ENCODE measurements around the gene DLGAP1. TPM values are rescaled to one million over a fixed set of nuclear protein-coding genes. Genes with fewer than 3 reads are reported as not detected.

The DLGAP1 gene
- total and polyA plus RNA-seq, 2 of the 13 experiments (the other 11 are each of a cell fraction or from before 2014, with no cell fraction given), result 0.01 TPM; not detected in 1

DNA sequence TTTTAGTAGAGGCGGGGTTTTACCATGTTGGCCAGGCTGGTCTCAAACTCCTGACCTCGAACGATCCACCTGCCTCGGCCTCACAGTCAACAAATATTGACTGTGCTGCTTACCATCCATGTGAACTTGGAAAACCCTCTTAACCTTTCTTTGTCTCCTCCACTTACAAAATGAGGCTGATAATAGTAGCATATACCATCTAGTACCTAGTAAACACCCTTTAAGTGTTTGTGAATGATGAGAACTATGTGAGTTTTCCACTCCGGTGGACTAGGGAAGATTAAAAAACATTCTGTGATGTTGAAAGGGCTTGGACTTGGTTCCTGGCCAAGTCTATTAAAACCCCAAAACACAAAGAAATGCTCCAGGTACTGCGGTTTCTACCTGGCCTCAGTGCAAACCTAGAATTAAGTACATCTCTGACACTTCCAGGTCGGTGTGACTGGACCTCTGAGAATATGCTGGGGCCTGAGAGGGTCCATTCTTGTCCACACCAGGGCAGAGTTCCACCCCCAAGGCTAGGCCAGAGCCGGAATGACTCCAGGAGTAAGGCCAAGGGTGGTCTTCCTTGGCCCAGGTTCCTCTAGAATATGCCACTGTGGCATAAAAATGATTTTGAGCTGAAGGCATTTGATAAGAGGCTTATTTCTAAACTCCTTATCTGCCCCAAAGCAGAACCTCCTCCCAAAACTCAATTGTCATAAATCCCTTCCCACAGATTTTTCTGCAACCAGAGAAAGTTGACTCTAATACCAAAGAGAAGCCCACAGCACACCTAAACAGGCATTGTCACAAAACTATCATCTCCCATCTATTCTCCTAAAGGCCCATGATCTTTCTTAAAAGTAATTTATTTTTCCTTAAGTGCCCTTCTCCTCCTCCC, 787.6 kb downstream of the DLGAP1 start:
- peak; percentile 44 for FAIRE-seq
- no TSS peak for BruUV-seq (replicated peaks)
- Histone ChIP-seq H3K4me1 (ENCODE audit: insufficient read depth, low read length) (peaks cover 68% of the 10 kb centered on the region), H3K36me3 (replicated peaks in 1 of 2; ENCODE audit: control insufficient read depth in 1 of 2, insufficient read depth in 2 of 2, low read length in 2 of 2) (no peaks in the 10 kb centered on the region), H3K27me3 (ENCODE audit: control insufficient read depth in 1 of 2, insufficient read depth in 2 of 2, low read length in 2 of 2) (no peaks in the 10 kb centered on the region), H4K20me1 (ENCODE audit: insufficient read depth, low read length) (no peaks in the 10 kb centered on the region), H3K9ac (ENCODE audit: insufficient read depth, low read depth, low read length) (no peak overlapping the region), H3K79me2 (ENCODE audit: insufficient read depth, low read length) (no peaks in the 10 kb centered on the region), H3K9me3 (ENCODE audit: low read length) (peaks cover under 1% of the 10 kb centered on the region; the same call in 1 of the 2 replicates), H3K4me3 (replicated peaks in 1 of 3; ENCODE audit: insufficient read depth in 1 of 3, low read depth in 2 of 3, low read length in 3 of 3) (no peak overlapping the region; a peak in 1 of 6 replicates), H3K27ac (ENCODE audit: extremely low read length, insufficient read depth, low read length) (no peak overlapping the region), H2AFZ (ENCODE audit: low read length) (no peak overlapping the region), H3K4me2 (ENCODE audit: low read depth, low read length) (peak overlapping the region; percentile 77)
- intact Hi-C loops (cut with micrococcal nuclease; ENCODE audit: unreplicated experiment) (loop anchor here (5.0 kb wide), 1 partner anchor 370 kb away; no protein-coding TSS in a partner anchor), in situ Hi-C loops (cut with HindIII; ENCODE audit: extremely low pct_ligation_motif_present, low pct_unique_long_range_greater_than_20kb) (loop anchor here (5.0 kb wide), 3 partner anchors 75 to 385 kb away; partner anchors contain the start of gene TGIF1)
- CTCF ChIA-PET (ENCODE audit: low intra/inter-chr PET ratio, low total read pairs), result interaction anchor here (2.7 to 4.6 kb wide), 2 partner anchors 73 to 385 kb away, joined by 20 to 29 read pairs; no protein-coding TSS in a partner anchor
- DNase-seq (ENCODE audit: low spot score), result peak; percentile 72
- peak; percentile 6; the same call in 2 of the 3 replicates for ATAC-seq
- POLR2A ChIA-PET, result interaction anchor here (0.9 to 5.5 kb wide), 9 partner anchors 18 to 922 kb away, joined by 3 to 271 read pairs (median 36); partner anchors contain the start of gene MYL12A
- 0% methylated on average over 6 of the region's 8 CpGs for WGBS (ENCODE audit: low lambda C conversion rate)
- TF ChIP-seq NR2F2 (IDR thresholded peaks at IDR 0.05; ENCODE audit: borderline replicate concordance, low read depth), result peak; percentile 47; the same call in 1 of the 2 replicates
- TF ChIP-seq HNF4A (CRISPR knock-in tag; IDR thresholded peaks at IDR 0.05), result peak; percentile 41; the same call in 1 of the 2 replicates
- TF ChIP-seq, protein P1, sequence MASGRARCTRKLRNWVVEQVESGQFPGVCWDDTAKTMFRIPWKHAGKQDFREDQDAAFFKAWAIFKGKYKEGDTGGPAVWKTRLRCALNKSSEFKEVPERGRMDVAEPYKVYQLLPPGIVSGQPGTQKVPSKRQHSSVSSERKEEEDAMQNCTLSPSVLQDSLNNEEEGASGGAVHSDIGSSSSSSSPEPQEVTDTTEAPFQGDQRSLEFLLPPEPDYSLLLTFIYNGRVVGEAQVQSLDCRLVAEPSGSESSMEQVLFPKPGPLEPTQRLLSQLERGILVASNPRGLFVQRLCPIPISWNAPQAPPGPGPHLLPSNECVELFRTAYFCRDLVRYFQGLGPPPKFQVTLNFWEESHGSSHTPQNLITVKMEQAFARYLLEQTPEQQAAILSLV (CRISPR knock-in tag; IDR thresholded peaks at IDR 0.05; ENCODE audit: borderline replicate concordance), result no peak
- no peak for TF ChIP-seq HOXD1 (CRISPR knock-in tag; IDR thresholded peaks at IDR 0.05)
- TF ChIP-seq RXRA (CRISPR knock-in tag; IDR thresholded peaks at IDR 0.05), result peak; percentile 40; the same call in 1 of the 2 replicates
- TF ChIP-seq ISL2 (CRISPR knock-in tag; IDR thresholded peaks at IDR 0.05), result peak; percentile 48; the same call in 1 of the 2 replicates
- TF ChIP-seq, protein P2, sequence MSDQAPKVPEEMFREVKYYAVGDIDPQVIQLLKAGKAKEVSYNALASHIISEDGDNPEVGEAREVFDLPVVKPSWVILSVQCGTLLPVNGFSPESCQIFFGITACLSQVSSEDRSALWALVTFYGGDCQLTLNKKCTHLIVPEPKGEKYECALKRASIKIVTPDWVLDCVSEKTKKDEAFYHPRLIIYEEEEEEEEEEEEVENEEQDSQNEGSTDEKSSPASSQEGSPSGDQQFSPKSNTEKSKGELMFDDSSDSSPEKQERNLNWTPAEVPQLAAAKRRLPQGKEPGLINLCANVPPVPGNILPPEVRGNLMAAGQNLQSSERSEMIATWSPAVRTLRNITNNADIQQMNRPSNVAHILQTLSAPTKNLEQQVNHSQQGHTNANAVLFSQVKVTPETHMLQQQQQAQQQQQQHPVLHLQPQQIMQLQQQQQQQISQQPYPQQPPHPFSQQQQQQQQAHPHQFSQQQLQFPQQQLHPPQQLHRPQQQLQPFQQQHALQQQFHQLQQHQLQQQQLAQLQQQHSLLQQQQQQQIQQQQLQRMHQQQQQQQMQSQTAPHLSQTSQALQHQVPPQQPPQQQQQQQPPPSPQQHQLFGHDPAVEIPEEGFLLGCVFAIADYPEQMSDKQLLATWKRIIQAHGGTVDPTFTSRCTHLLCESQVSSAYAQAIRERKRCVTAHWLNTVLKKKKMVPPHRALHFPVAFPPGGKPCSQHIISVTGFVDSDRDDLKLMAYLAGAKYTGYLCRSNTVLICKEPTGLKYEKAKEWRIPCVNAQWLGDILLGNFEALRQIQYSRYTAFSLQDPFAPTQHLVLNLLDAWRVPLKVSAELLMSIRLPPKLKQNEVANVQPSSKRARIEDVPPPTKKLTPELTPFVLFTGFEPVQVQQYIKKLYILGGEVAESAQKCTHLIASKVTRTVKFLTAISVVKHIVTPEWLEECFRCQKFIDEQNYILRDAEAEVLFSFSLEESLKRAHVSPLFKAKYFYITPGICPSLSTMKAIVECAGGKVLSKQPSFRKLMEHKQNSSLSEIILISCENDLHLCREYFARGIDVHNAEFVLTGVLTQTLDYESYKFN (CRISPR knock-in tag; conservative IDR thresholded peaks at IDR 0.05), result peak; percentile 46; the same call in 1 of the 2 replicates
- peak; percentile 40; the same call in 1 of the 2 replicates for TF ChIP-seq SOX5 (CRISPR knock-in tag; IDR thresholded peaks at IDR 0.05; ENCODE audit: borderline replicate concordance)
- TF ChIP-seq ZNF672 (CRISPR knock-in tag; IDR thresholded peaks at IDR 0.05), result no peak
- TF ChIP-seq RARA (CRISPR knock-in tag; IDR thresholded peaks at IDR 0.05), result peak; percentile 80
- TF ChIP-seq, protein P3, sequence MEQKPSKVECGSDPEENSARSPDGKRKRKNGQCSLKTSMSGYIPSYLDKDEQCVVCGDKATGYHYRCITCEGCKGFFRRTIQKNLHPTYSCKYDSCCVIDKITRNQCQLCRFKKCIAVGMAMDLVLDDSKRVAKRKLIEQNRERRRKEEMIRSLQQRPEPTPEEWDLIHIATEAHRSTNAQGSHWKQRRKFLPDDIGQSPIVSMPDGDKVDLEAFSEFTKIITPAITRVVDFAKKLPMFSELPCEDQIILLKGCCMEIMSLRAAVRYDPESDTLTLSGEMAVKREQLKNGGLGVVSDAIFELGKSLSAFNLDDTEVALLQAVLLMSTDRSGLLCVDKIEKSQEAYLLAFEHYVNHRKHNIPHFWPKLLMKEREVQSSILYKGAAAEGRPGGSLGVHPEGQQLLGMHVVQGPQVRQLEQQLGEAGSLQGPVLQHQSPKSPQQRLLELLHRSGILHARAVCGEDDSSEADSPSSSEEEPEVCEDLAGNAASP (CRISPR knock-in tag; IDR thresholded peaks at IDR 0.05; ENCODE audit: borderline replicate concordance), result peak; percentile 62; the same call in 1 of the 2 replicates
- peak; percentile 66 for TF ChIP-seq BCL6 (CRISPR knock-in tag; IDR thresholded peaks at IDR 0.05)
- peak; percentile 37; the same call in 1 of the 2 replicates for TF ChIP-seq FOXA3 (CRISPR knock-in tag; IDR thresholded peaks at IDR 0.05)
- 0 out of 2 replicates have a peak, but pooled peaks have one; percentile 20 for TF ChIP-seq MAX (IDR thresholded peaks at IDR 0.05)
- no peak for TF ChIP-seq GFI1 (CRISPR knock-in tag; IDR thresholded peaks at IDR 0.05; ENCODE audit: borderline replicate concordance)
- no peak for TF ChIP-seq ZKSCAN5 (CRISPR knock-in tag; IDR thresholded peaks at IDR 0.05)
- TF ChIP-seq SMARCC2 (IDR thresholded peaks at IDR 0.05), result no peak

Measured in HepG2 (cell line).